GM12891 (cell line): ENCODE data around the gene PTCD3.

ENCODE experiments used
- POLR2A ChIP-seq: IDR thresholded peaks from 2 replicates; pipeline ENCODE4 v1.6.1; 2011; ENCODE audit warnings: low read depth, low read length, control low read depth
- POLR2AphosphoS5 ChIP-seq: IDR thresholded peaks from 2 replicates; pipeline ENCODE4 v1.6.1; 2011; ENCODE audit warnings: low read depth, low read length, control low read depth
- TAF1 ChIP-seq: IDR thresholded peaks from 2 replicates; pipeline ENCODE4 v1.6.1; 2011; ENCODE audit warnings: low read depth, low read length, control low read depth

- TF ChIP-seq POLR2AphosphoS5: no peak
- no peak for TF ChIP-seq POLR2A
- TF ChIP-seq TAF1: no peak
These were observed 17.8 kb upstream of the PTCD3 start for GRCh38 chr2:86087936-86088850.
